KMS-11 (cell line): Measurements from ENCODE around the gene SCYGR3.
"Not testable (repeated sequence)": the region's sequence is repeated elsewhere in the genome, so short reads cannot be mapped to it uniquely, and the experiment has no call there.

Experiments used
- H2AFZ ChIP-seq: fragments of 200-600 bp; sonication (generic); 2 replicates; pipeline ENCODE4 v1.6.1; 2016; ENCODE audit warnings: antibody characterized with exemption, mixed run types, low read depth
- H3K27ac ChIP-seq: fragments of 200-600 bp; sonication (generic); 2 replicates; pipeline ENCODE4 v1.6.1; 2016; ENCODE audit warnings: mild to moderate bottlenecking, mixed run types
- H3K27me3 ChIP-seq: fragments of 200-600 bp; sonication (generic); 2 replicates; pipeline ENCODE4 v1.6.1; 2017; ENCODE audit warnings: mild to moderate bottlenecking, low read depth, mixed run types, moderate library complexity; ENCODE audit not compliant: insufficient read depth
- H3K36me3 ChIP-seq: fragments of 200-600 bp; sonication (generic); 2 replicates; pipeline ENCODE4 v1.6.1; 2017; ENCODE audit warnings: mild to moderate bottlenecking, mixed run types; ENCODE audit not compliant: insufficient read depth
- H3K4me1 ChIP-seq: fragments of 200-600 bp; sonication (generic); 2 replicates; pipeline ENCODE4 v1.6.1; 2016; ENCODE audit warnings: mild to moderate bottlenecking, low read depth, mixed run types; ENCODE audit not compliant: poor library complexity, severe bottlenecking
- H3K4me2 ChIP-seq: fragments of 200-600 bp; sonication (generic); 2 replicates; pipeline ENCODE4 v1.7.0; 2016; ENCODE audit warnings: mild to moderate bottlenecking, mixed run types
- H3K4me3 ChIP-seq: fragments of 200-600 bp; sonication (generic); IDR thresholded peaks from 2 replicates; pipeline ENCODE4 v1.6.1; 2017; ENCODE audit warnings: low read depth, low read length, mixed read lengths; ENCODE audit not compliant: insufficient read depth
- H3K79me2 ChIP-seq: fragments of 200-600 bp; sonication (generic); 2 replicates; pipeline ENCODE4 v1.6.1; 2016; ENCODE audit warnings: low read depth, mixed run types; ENCODE audit not compliant: insufficient read depth
- H3K9ac ChIP-seq: fragments of 200-600 bp; sonication (generic); 2 replicates; pipeline ENCODE4 v1.6.1; 2016; ENCODE audit warnings: mild to moderate bottlenecking, mixed run types
- H4K20me1 ChIP-seq: fragments of 200-600 bp; sonication (generic); 2 replicates; pipeline ENCODE4 v1.6.1; 2016; ENCODE audit warnings: mild to moderate bottlenecking, mixed run types; ENCODE audit not compliant: insufficient read depth
- TF ChIP-seq, protein P1 (sequence below): fragments of 200-600 bp; sonication (generic); conservative IDR thresholded peaks from 2 replicates; pipeline ENCODE4 v1.6.1; 2017; ENCODE audit warnings: low read depth, mild to moderate bottlenecking, antibody characterized with exemption, low read length, moderate library complexity, mixed read lengths

The SCYGR3 gene

DNA sequence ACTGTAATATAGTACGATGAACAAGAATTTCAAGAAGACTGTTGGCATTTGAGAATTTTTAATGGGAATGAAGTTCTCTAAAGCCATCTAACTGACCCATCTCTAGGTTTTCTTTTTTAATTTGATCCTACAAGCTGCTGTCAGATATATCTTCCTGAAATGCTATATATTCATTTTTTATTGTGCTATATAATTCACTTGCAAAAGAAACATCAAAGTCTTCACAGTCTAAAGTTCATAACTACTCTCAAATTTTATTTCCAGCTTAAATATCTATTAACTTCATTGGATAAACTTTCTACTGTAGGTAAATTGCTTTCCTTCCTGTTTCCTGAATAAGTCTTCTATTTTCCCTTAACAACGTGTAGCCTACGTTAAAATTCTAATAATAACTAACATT, 12.3 kb downstream of the SCYGR3 start:
- no peak overlapping the region for H3K27ac ChIP-seq
- H3K79me2 ChIP-seq = no peaks in the 10 kb centered on the region

DNA sequence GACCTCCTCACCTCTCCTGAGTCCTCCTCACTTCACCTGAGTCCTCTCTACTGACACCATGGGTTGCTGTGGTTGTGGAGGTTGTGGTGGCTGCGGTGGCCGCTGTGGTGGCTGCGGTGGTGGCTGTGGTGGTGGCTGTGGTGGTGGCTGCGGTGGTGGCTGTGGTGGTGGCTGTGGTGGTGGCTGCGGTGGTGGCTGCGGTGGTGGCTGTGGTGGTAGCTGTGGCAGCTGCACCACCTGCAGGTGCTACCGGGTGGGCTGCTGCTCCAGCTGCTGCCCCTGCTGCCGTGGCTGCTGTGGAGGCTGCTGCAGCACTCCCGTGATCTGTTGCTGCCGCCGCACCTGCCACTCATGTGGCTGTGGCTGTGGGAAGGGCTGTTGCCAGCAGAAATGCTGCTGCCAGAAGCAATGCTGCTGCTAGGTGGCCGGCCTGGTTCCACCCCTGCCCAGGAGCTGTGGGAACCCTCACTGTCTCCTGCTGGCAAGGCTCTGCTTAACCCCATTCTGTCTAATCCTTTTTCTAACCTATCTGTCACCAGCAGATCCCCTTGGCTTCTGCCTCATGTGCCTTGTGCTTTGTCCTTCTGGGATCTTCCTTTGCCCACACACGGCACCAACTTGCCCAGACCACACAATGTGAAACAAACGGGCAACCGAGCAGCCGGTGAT, 15.7 kb downstream of the SCYGR3 start, which contains the start of gene SCYGR2:
TSS of gene SCYGR2 (plus strand) at position 59 of the 669 bp plus-strand sequence. CDS start at position 59, 0 bp downstream.
- not testable (repeated sequence) for H3K36me3 ChIP-seq, H3K4me2 ChIP-seq, H3K4me3 ChIP-seq, H2AFZ ChIP-seq, H3K79me2 ChIP-seq, H3K9ac ChIP-seq, H4K20me1 ChIP-seq, H3K27ac ChIP-seq, H3K4me1 ChIP-seq, H3K27me3 ChIP-seq

More for the DNA sequence above, 12.3 kb downstream of the SCYGR3 start:
- Histone ChIP-seq H3K27me3 (no peaks in the 10 kb centered on the region), H3K4me3 (no peak overlapping the region), H3K4me2 (no peak overlapping the region), H3K4me1 (no peaks in the 10 kb centered on the region), H4K20me1 (no peaks in the 10 kb centered on the region), H2AFZ (no peak overlapping the region), H3K36me3 (no peaks in the 10 kb centered on the region), H3K9ac (no peak overlapping the region)
- TF ChIP-seq, protein P1, sequence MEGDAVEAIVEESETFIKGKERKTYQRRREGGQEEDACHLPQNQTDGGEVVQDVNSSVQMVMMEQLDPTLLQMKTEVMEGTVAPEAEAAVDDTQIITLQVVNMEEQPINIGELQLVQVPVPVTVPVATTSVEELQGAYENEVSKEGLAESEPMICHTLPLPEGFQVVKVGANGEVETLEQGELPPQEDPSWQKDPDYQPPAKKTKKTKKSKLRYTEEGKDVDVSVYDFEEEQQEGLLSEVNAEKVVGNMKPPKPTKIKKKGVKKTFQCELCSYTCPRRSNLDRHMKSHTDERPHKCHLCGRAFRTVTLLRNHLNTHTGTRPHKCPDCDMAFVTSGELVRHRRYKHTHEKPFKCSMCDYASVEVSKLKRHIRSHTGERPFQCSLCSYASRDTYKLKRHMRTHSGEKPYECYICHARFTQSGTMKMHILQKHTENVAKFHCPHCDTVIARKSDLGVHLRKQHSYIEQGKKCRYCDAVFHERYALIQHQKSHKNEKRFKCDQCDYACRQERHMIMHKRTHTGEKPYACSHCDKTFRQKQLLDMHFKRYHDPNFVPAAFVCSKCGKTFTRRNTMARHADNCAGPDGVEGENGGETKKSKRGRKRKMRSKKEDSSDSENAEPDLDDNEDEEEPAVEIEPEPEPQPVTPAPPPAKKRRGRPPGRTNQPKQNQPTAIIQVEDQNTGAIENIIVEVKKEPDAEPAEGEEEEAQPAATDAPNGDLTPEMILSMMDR = no peak

DNA sequence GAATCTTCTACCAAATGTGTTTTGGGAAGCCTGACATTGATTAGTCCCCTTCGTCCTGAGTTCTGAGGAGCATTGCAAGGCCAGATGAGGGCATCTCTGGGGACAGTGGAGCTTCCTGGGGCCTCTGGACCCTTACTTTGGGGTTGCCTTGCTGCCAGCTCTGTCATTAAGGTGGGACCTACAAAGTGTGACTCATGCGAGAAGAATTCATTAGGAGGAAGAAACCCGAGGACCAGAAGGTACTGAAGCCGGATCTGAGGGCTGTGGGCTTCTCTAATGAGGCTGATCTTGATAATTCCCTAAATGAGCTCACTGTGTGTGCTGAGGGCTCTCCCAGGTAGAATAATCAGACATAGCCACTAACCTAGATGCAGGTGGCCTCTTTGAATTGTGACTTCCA, 16.6 kb downstream of the SCYGR3 start:
- Histone ChIP-seq H3K36me3 (no peaks in the 10 kb centered on the region), H3K4me3 (no peak overlapping the region), H3K4me2 (no peak overlapping the region), H3K4me1 (no peaks in the 10 kb centered on the region), H3K79me2 (no peaks in the 10 kb centered on the region), H2AFZ (no peak overlapping the region), H4K20me1 (no peaks in the 10 kb centered on the region), H3K9ac (no peak overlapping the region), H3K27me3 (no peaks in the 10 kb centered on the region), H3K27ac (no peak overlapping the region)
- TF ChIP-seq, protein P1 = no peak

DNA sequence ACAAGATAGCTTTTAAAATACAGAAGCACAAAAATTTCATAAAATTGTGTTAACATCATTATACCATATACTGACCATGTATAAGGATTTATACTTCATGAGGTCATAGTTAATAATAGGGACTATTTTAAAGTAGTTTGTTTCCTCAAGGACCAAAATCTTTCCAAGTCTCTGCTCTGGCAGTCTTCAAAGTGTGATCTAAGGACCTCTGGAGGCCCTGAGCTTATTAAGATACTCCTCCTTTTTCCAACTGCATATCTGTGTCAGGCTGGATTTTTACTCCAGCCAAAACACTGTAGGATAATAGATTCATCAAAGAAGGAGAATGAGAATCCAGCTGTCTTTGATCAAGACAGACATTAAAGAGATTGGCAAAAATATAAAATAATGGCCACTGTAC, 17.6 kb downstream of the SCYGR3 start:
- TF ChIP-seq, protein P1 = no peak
- Histone ChIP-seq H3K27ac (no peak overlapping the region), H3K4me1 (no peaks in the 10 kb centered on the region)

DNA sequence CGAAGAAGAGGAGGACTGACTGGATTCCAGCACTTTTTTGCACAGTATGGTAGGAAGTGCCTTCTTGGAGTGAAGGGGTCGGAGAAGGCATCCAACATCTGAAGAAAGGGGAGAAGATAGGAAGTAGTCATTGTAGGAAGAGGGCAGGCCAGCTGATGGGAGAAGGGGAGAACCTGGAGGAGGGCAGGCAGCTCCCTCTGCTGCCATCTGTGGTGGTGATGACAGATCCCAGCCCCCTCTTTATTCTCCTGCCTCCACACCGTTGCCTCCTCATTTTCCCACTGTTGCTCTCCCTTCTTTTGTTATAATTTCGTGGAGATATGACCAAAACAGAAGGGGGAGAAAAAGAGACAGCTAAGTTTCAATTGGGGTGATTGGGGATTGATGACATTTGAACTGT, 18.8 kb downstream of the SCYGR3 start:
- Histone ChIP-seq H3K27ac (no peak overlapping the region), H2AFZ (no peak overlapping the region), H3K79me2 (no peaks in the 10 kb centered on the region), H3K4me3 (no peak overlapping the region), H3K9ac (no peak overlapping the region), H4K20me1 (no peaks in the 10 kb centered on the region), H3K4me2 (no peak overlapping the region), H3K4me1 (no peaks in the 10 kb centered on the region), H3K36me3 (no peaks in the 10 kb centered on the region), H3K27me3 (no peaks in the 10 kb centered on the region)
- TF ChIP-seq, protein P1 = no peak

More for the DNA sequence above, 17.6 kb downstream of the SCYGR3 start:
- Histone ChIP-seq H3K4me3 (no peak overlapping the region), H3K79me2 (no peaks in the 10 kb centered on the region), H2AFZ (no peak overlapping the region), H3K36me3 (no peaks in the 10 kb centered on the region), H3K4me2 (no peak overlapping the region), H4K20me1 (no peaks in the 10 kb centered on the region), H3K9ac (no peak overlapping the region), H3K27me3 (no peaks in the 10 kb centered on the region)
